Embryonic facial prominence (tissue), 1 donor: ENCODE measurements around the gene PYGB.

ENCODE experiments used
- DNase-seq: peaks from one replicate; pipeline ENCODE4 v3.0.0-alpha.2; 2016; ENCODE audit errors: extremely low spot score

The PYGB gene

GRCh38 chr20:25247956-25248785 is at the start of gene PYGB:
Gene PYGB (plus strand): TSS chr20:25248085. CDS start chr20:25248179, 94 bp downstream.
- peak; percentile 42 for DNase-seq

- DNase-seq: no peak
These were observed 49.1 kb upstream of the PYGB start for GRCh38 chr20:25198663-25199383.

GRCh38 chr20:25199473-25200260 is 48.2 kb upstream of the PYGB start:
- DNase-seq: no peak

GRCh38 chr20:25203089-25203488 is 44.8 kb upstream of the PYGB start:
- DNase-seq: no peak

- DNase-seq: no peak
These were observed 44.0 kb upstream of the PYGB start for GRCh38 chr20:25203871-25204320.

GRCh38 chr20:25204550-25205276 is 43.2 kb upstream of the PYGB start:
- DNase-seq: no peak

GRCh38 chr20:25205277-25206062 is 42.4 kb upstream of the PYGB start:
- no peak for DNase-seq

GRCh38 chr20:25206063-25206403 is 41.9 kb upstream of the PYGB start:
- DNase-seq: no peak

GRCh38 chr20:25206548-25206947 is 41.3 kb upstream of the PYGB start:
- DNase-seq: no peak

- DNase-seq: no peak
These were observed 40.5 kb upstream of the PYGB start for GRCh38 chr20:25207149-25207959.

GRCh38 chr20:25207960-25208534 is 39.8 kb upstream of the PYGB start:
- no peak for DNase-seq

- no peak for DNase-seq
These were observed 38.5 kb upstream of the PYGB start for GRCh38 chr20:25209400-25209799.

- DNase-seq: no peak
These were observed 38.0 kb upstream of the PYGB start for GRCh38 chr20:25209911-25210310.

- no peak for DNase-seq
These were observed 36.6 kb upstream of the PYGB start for GRCh38 chr20:25211273-25211672.

GRCh38 chr20:25212242-25212641 is 35.6 kb upstream of the PYGB start:
- no peak for DNase-seq

- DNase-seq: no peak
These were observed 34.1 kb upstream of the PYGB start for GRCh38 chr20:25213566-25214425.

GRCh38 chr20:25214426-25214790 is 33.5 kb upstream of the PYGB start:
- no peak for DNase-seq

- no peak for DNase-seq
These were observed 33.1 kb upstream of the PYGB start for GRCh38 chr20:25214819-25215218.

GRCh38 chr20:25215521-25215920 is 32.4 kb upstream of the PYGB start:
- no peak for DNase-seq
